ENCODE results near the gene FOXP1. TPM values are rescaled to one million over a fixed set of nuclear protein-coding genes. Genes with fewer than 3 reads are reported as not detected.
A peak's percentile ranks its signal among the peaks of the same experiment; 100 is the strongest.

The FOXP1 gene
- total and polyA plus RNA-seq, 2 of the 13 experiments (the other 11 are each of a cell fraction or from before 2014, with no cell fraction given), result 40.4 to 59.0 TPM

GRCh38 chr3:71546821-71547220 is 36.7 kb downstream of the FOXP1 start:
- CTCF ChIA-PET (ENCODE audit: low intra/inter-chr PET ratio, low total read pairs), result no interaction called here
- ATAC-seq, result no peak
- BruUV-seq (replicated peaks), result no TSS peak

More at GRCh38 chr3:71546821-71547220, 36.7 kb downstream of the FOXP1 start:
- H3K4me1 ChIP-seq (ENCODE audit: insufficient read depth, low read length), result peaks cover 62% of the 10 kb centered on the region
- peaks cover 8% of the 10 kb centered on the region; the same call in 1 of the 2 replicates for H4K20me1 ChIP-seq (ENCODE audit: insufficient read depth, low read length)
- H3K27me3 ChIP-seq (ENCODE audit: control insufficient read depth in 1 of 2, insufficient read depth in 2 of 2, low read length in 2 of 2), result no peaks in the 10 kb centered on the region; a peak in 1 of 5 replicates
- H3K27ac ChIP-seq (ENCODE audit: extremely low read length, insufficient read depth, low read length), result peak overlapping the region; percentile 60
- H3K79me2 ChIP-seq (ENCODE audit: insufficient read depth, low read length), result peaks cover 29% of the 10 kb centered on the region
- in situ Hi-C loops (cut with HindIII; ENCODE audit: extremely low pct_ligation_motif_present, low pct_unique_long_range_greater_than_20kb), result no loop called here
- no peak overlapping the region for H3K9ac ChIP-seq (ENCODE audit: insufficient read depth, low read depth, low read length)
- peaks cover 7 to 8% of the 10 kb centered on the region in 2 experiments; a peak in 3 of 5 replicates for H3K36me3 ChIP-seq (replicated peaks in 1 of 2; ENCODE audit: control insufficient read depth in 1 of 2, insufficient read depth in 2 of 2, low read length in 2 of 2)
- 96% methylated on average over 2 of the region's 2 CpGs for WGBS (ENCODE audit: low lambda C conversion rate)
- DNase-seq (ENCODE audit: low spot score) (no peak), FAIRE-seq (no peak)
- TF ChIP-seq MEF2D (CRISPR knock-in tag; IDR thresholded peaks at IDR 0.05) (no peak), RFX3 (CRISPR knock-in tag; IDR thresholded peaks at IDR 0.05) (no peak), ZNF75D (CRISPR knock-in tag; IDR thresholded peaks at IDR 0.05; ENCODE audit: borderline replicate concordance) (no peak), ZFY (CRISPR knock-in tag; IDR thresholded peaks at IDR 0.05) (no peak), TRIM22 (IDR thresholded peaks at IDR 0.05) (no peak), HNRNPH1 (optimal IDR thresholded peaks at IDR 0.05; ENCODE audit: low read depth, low read length) (no peak), ZNF496 (CRISPR knock-in tag; IDR thresholded peaks at IDR 0.05; ENCODE audit: insufficient replicate concordance) (no peak), TAF15 (IDR thresholded peaks at IDR 0.05; ENCODE audit: low read depth, low read length, poor library complexity, severe bottlenecking) (no peak), GRHL1 (CRISPR knock-in tag; conservative IDR thresholded peaks at IDR 0.05) (no peak), ZNF609 (CRISPR knock-in tag; IDR thresholded peaks at IDR 0.05; ENCODE audit: borderline replicate concordance) (no peak)
- no peak overlapping the region for H3K4me3 ChIP-seq (replicated peaks in 1 of 3; ENCODE audit: insufficient read depth in 1 of 3, low read depth in 2 of 3, low read length in 3 of 3)
- H3K4me2 ChIP-seq (ENCODE audit: low read depth, low read length), result peak overlapping the region; percentile 26; the same call in 1 of the 2 replicates
- H3K9me3 ChIP-seq (ENCODE audit: low read length), result no peaks in the 10 kb centered on the region
- POLR2A ChIA-PET, result interaction anchor here (1.5 to 2.7 kb wide), 3 partner anchors 36 to 339 kb away, joined by 5 to 16 read pairs (median 6); partner anchors contain the start of gene FOXP1
- no peak overlapping the region for H2AFZ ChIP-seq (ENCODE audit: low read length)
- intact Hi-C loops (cut with micrococcal nuclease; ENCODE audit: unreplicated experiment), result loop anchor here (2.0 kb wide), 1 partner anchor 34 kb away; no protein-coding TSS in a partner anchor
